Parietal lobe (tissue), 1 donor: ENCODE measurements around the gene CCDC71L. TPM values are rescaled to one million over a fixed set of nuclear protein-coding genes. Genes with fewer than 3 reads are reported as not detected.

ENCODE experiments used
- total RNA-seq: library from RNA; depleted of rRNA; stranded (reverse); fragments of >200 nt; gene quantifications from one replicate; pipeline ENCODE4 v1.2.3, GENCODE V29; 2014

The CCDC71L gene
- 63.2 TPM for total RNA-seq

DNA sequence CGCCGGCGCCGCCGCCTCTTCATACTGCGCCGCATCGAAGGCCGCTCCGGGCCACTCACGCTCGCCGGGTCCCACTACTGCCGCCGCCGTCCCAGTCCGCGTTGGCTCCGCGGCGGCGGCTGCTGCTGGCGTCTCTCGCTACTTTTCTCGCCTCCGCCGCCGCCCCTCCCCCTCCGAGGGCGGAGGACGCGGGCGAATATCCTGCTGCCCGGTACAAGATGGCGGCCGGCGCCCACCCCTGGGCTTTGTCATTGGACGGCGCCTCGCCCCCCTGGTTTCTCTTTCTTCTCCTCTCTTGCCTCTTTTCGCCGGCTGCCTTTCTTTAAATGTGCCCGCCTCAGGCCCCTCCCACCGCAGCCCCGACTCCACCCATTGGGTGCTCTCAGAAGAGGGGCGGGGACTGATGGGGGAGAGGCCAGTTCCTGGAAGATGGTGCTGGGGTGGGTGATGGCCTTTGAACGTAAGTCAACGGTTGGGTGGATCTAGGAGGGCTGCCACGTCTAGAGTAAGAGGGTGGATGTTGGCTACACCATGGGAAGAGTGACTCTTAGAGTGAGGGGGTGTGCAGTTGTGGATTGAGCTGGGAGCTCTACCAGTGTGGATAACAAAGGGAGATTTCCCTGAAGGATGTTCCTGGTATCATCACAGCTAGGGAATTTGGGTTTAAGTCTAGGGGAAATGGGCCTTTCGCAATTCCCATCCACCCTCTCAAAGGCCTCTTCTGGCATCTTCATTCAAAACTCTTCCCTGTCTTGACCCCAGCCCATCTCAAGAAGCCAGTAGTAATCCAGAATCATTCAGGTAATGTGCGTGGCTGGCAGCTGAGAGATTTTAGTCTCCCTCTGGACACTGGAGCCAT, at the start of gene CCDC71L:
Gene CCDC71L (minus strand): TSS at position 297 of the 859 bp plus-strand sequence. CDS start 262 bp downstream, at position 35.

Other genes starting within 250 kb of the CCDC71L start
- gene PIK3CG, start 204.1 kb upstream of the CCDC71L start, total RNA-seq = 1.6 TPM